Right cardiac atrium (tissue), 5 donors: ENCODE data around the gene TEX14. TPM values are rescaled to one million over a fixed set of nuclear protein-coding genes. Genes with fewer than 3 reads are reported as not detected.
A peak's percentile ranks its signal among the peaks of the same experiment; 100 is the strongest.
"Not testable (repeated sequence)": the region's sequence is repeated elsewhere in the genome, so short reads cannot be mapped to it uniquely, and the experiment has no call there.

Source experiments
- ATAC-seq, 2 donors: fragments of 200-7000 bp; cut with Tn5 transposase; one replicate each; pipeline versions ENCODE4 v1.8.0 to v1.9.1; 2020; ENCODE audit warnings: moderate library complexity in 2 of 2, mild to moderate bottlenecking in 1 of 2
- DNase-seq, 3 donors: peaks; one replicate each; pipeline ENCODE4 v3.0.0-alpha.2; 2020
- H3K27ac ChIP-seq: one replicate; pipeline ENCODE4 v1.5.1; 2013; ENCODE audit warnings: mild to moderate bottlenecking, low read length, control low read depth, moderate library complexity
- H3K27me3 ChIP-seq: one replicate; pipeline ENCODE4 v1.6.1; 2013; ENCODE audit not compliant: control insufficient read depth, insufficient read depth
- H3K4me1 ChIP-seq: one replicate; pipeline ENCODE4 v1.6.1; 2013; ENCODE audit warnings: low read length; ENCODE audit not compliant: control insufficient read depth, insufficient read depth
- H3K4me3 ChIP-seq: one replicate; pipeline ENCODE4 v1.5.1; 2013; ENCODE audit warnings: low read length, control low read depth
- H3K9me3 ChIP-seq: one replicate; pipeline ENCODE4 v1.6.1; 2013; ENCODE audit warnings: low read length; ENCODE audit not compliant: control insufficient read depth
- WGBS: extraction: QIAGEN DNeasy Blood & Tissue Kit; methylation state at CpG from one replicate; pipeline ENCODE4 v1.1.7; 2013; 5-methylcytosine and 5-hydroxymethylcytosine counted together
- intact Hi-C, 4 donors: fragments of 100-400 bp; cut with DNase I; formaldehyde crosslinking; loops; one replicate each; pipeline versions ENCODE4 v1.11.0 to v1.14.0; 2022 to 2023
- polyA plus RNA-seq: library from polyadenylated mRNA; stranded (reverse); fragments of 200-250 nt; gene quantifications from one replicate; pipeline ENCODE4 v1.2.3, GENCODE V29; 2013
- total RNA-seq, 4 donors: library from RNA; stranded (reverse); fragmentation: NEBNext Ultra II Directional; extraction: Animal tissue kit (Norgen Biotek cat#: 25700); gene quantifications; one replicate each; pipeline ENCODE4 v1.2.1, GENCODE V29; 2021
- donor health status: healthy with polysubstance abuse.
- donor health status: DM: no; HTN: yes; CAD: no.
- donor health status: DM: no; HTN: no; CAD: no.
- donor health status: DM: no; HTN: yes; CAD: no; lungs with severe emphysema.
- donor health status: DM: yes; HTN: yes; CAD: no.

Gene TEX14
- total and polyA plus RNA-seq, 5 donors, result 0.15 to 0.57 (median 0.24) TPM; not detected in 1

DNA sequence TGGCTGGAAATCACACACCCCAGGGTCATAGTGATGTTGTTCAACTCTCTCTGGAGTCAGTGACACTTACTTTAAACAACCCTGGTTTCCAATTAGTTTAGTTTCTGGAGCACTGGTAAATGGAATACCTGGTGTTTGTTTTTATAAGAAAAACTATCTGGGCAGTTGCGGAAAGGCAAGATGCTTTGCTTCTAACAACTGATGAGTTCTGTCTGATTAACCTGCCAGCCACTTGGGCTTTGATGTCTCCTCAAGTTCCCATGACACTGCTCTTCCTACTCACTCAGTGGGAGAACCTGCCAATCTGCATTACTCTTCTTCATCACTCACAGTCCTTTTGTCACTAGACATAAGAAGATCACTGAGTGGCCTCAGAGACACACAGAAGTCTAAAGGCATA, 98.7 kb downstream of the TEX14 start:
- H3K4me1 ChIP-seq, result no peaks in the 10 kb centered on the region
- DNase-seq (no peak), ATAC-seq (no peak)
- H3K27ac ChIP-seq, result no peak overlapping the region
- H3K9me3 ChIP-seq, result no peaks in the 10 kb centered on the region
- whole genome bisulfite sequencing, result 90% methylated on average over 1 of the region's 1 CpG
- intact Hi-C loops, result no loop called here
- no peak overlapping the region for H3K4me3 ChIP-seq
- H3K27me3 ChIP-seq, result no peaks in the 10 kb centered on the region

DNA sequence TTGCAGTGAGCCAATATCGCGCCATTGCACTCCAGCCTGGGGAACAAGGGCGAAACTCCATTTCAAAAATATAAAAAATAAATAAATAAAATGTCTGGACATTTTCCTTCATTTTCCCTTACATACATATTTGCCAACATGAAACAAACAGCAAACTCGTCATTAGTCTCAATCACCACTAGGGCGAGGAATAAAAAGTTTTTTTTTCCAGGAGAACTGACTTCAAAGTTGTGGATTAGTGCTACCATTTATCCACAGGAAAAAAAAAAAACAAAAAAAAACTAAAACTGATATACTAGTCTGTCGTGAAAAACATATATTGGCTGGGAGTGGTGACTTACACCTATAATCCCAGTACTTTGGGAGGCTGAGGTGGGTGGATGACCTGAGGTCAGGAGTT, 100.4 kb downstream of the TEX14 start:
- 85% methylated on average over 6 of the region's 6 CpGs for WGBS
- H3K27ac ChIP-seq, result no peak overlapping the region
- no peak overlapping the region for H3K4me3 ChIP-seq
- intact Hi-C loops, result no loop called here
- H3K9me3 ChIP-seq, result no peaks in the 10 kb centered on the region
- DNase-seq (no peak), ATAC-seq (no peak)
- H3K4me1 ChIP-seq, result no peaks in the 10 kb centered on the region
- H3K27me3 ChIP-seq, result no peaks in the 10 kb centered on the region

DNA sequence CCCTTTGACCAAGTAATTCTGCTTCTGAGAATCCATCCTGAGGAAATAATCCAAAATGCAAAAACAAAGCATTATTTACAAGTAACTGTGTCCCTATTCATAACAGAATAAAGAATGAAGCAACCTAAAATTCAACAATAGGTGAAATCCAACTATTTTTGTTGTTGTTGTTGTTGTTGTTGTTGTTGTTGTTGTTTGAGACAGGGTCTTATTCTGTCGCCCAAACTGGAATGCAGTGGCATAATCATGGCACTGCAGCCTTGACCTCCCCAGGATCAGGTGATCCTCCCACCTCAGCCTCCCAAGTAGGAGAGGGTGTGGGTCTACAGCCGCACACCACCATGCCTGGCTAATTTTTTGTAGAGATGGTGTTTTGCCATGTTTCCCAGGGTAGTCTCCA, 101.5 kb downstream of the TEX14 start:
- no peak for ATAC-seq
- WGBS, result 80% methylated on average over 2 of the region's 2 CpGs
- intact Hi-C loops, result no loop called here
- Histone ChIP-seq H3K9me3 (no peaks in the 10 kb centered on the region), H3K27ac (no peak overlapping the region), H3K27me3 (no peaks in the 10 kb centered on the region), H3K4me1 (no peaks in the 10 kb centered on the region), H3K4me3 (no peak overlapping the region)
- no peak for DNase-seq

DNA sequence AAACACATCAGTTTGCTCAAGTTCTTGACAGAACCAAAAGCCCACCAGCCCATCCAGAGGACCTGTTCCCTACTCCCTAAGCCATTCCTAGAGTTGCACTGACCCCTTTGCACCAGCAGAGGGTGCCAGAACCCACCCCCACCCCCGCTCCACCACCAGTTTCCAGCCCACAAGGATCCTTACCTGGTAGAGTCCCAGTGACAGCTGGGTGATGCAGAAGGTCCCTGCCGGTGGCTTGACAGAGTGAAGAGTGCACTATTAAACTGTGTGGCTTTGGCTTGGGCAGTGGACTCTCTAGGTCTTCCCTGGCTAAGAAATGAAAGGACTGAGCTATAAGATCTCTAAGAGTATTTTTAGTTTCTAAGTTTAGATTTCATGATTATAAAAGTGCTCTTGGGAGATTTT, 104.1 kb downstream of the TEX14 start:
- ATAC-seq (peak; percentile 63 to 81), DNase-seq (peak; percentile 31 to 74 (median 65))
- Histone ChIP-seq H3K4me3 (no peak overlapping the region), H3K9me3 (no peaks in the 10 kb centered on the region), H3K4me1 (no peaks in the 10 kb centered on the region), H3K27me3 (no peaks in the 10 kb centered on the region), H3K27ac (no peak overlapping the region)
- WGBS, result 8% methylated on average over 2 of the region's 2 CpGs
- intact Hi-C loops, result loop anchor here in 2 of 4 donors (5.0 kb wide), 3 partner anchors 65 to 420 kb away; no protein-coding TSS in a partner anchor

GRCh38 chr17:58586009-58586644, 105.7 kb downstream of the TEX14 start:
- H3K27me3 ChIP-seq, result no peaks in the 10 kb centered on the region
- H3K9me3 ChIP-seq, result no peaks in the 10 kb centered on the region
- WGBS, result 30% methylated on average over 1 of the region's 1 CpG
- intact Hi-C loops, result loop anchor here in 2 of 4 donors (5.0 kb wide), 3 partner anchors 64 to 421 kb away; no protein-coding TSS in a partner anchor
- DNase-seq (no peak), ATAC-seq (no peak)
- no peak overlapping the region for H3K27ac ChIP-seq
- H3K4me1 ChIP-seq, result no peaks in the 10 kb centered on the region
- H3K4me3 ChIP-seq, result no peak overlapping the region

DNA sequence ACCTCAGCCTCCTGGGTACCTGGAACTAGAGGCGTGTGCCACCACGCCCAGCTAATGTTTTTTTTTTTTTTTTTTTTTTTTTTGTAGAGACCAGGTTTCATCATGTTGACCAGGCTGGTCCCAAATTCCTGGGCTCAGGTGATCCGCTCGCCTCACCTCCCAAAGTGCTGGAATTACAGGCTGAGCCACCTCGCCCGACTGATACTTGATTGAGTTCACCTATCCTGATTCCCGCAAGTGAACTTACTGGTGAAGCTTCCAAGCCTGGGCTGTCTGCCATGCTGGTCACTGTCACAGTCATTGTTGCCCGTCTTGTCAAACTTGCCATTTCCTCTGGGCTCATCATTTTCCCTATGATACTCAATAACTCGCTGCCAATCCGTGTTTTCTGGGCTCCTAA, 106.3 kb downstream of the TEX14 start:
- WGBS, result 83% methylated on average over 10 of the region's 10 CpGs
- Histone ChIP-seq H3K4me3 (no peak overlapping the region), H3K9me3 (no peaks in the 10 kb centered on the region), H3K27me3 (no peaks in the 10 kb centered on the region), H3K27ac (no peak overlapping the region), H3K4me1 (no peaks in the 10 kb centered on the region)
- intact Hi-C loops, result loop anchor here in 2 of 4 donors (5.0 kb wide), 3 partner anchors 63 to 422 kb away; no protein-coding TSS in a partner anchor
- DNase-seq, result no peak
- ATAC-seq, result no peak

DNA sequence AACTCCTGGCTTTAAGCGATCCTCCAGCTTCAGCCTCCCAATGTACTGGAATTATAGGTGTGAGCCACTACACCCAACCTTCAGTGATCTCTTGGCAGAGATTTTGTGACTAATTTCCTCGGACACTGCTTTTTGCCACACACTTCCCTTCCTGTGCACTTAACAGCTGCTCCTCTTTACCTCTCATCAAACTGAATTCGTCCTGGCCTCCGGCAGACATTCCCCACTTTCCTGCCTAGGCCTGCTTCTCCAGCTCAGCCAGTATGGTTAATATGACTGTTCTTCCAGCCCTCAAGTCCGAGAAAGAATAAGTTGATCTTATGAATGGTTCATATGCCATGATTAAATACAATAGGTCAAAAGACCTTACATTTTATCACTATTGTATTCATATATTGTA, 108.4 kb downstream of the TEX14 start:
- H3K4me3 ChIP-seq, result no peak overlapping the region
- H3K27ac ChIP-seq, result no peak overlapping the region
- no peak for DNase-seq
- no peaks in the 10 kb centered on the region for H3K27me3 ChIP-seq
- intact Hi-C loops, result no loop called here
- no peak for ATAC-seq
- WGBS, result 75% methylated on average over 5 of the region's 5 CpGs
- H3K9me3 ChIP-seq, result no peaks in the 10 kb centered on the region
- no peaks in the 10 kb centered on the region for H3K4me1 ChIP-seq

GRCh38 chr17:58582718-58583117, 109.1 kb downstream of the TEX14 start:
- H3K4me3 ChIP-seq, DNase-seq, H3K9me3 ChIP-seq, H3K27ac ChIP-seq, ATAC-seq, H3K27me3 ChIP-seq, intact Hi-C loops, H3K4me1 ChIP-seq: not testable (repeated sequence)
- WGBS, result 94% methylated on average over 7 of the region's 7 CpGs

DNA sequence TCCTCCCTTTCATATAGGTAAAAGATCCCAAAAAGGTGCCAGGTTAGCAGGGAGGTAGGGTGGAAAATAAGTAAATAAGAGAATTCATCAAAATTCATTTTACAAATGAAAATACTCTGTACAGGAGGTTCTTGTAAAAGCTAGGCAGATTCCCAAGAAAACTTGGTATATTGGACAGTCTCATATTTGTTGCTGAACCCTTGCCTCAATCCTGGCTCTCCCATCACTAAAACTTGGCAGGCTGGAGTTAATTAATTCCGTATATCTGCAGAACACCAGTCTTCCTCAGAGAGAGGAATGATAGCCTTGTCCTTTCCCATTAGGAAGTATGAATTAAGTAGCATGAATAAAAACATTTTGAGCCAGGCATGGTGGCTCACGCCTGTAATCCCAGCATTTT, 111.2 kb downstream of the TEX14 start:
- no peaks in the 10 kb centered on the region for H3K27me3 ChIP-seq
- WGBS, result 62% methylated on average over 2 of the region's 2 CpGs
- intact Hi-C loops, result no loop called here

DNA sequence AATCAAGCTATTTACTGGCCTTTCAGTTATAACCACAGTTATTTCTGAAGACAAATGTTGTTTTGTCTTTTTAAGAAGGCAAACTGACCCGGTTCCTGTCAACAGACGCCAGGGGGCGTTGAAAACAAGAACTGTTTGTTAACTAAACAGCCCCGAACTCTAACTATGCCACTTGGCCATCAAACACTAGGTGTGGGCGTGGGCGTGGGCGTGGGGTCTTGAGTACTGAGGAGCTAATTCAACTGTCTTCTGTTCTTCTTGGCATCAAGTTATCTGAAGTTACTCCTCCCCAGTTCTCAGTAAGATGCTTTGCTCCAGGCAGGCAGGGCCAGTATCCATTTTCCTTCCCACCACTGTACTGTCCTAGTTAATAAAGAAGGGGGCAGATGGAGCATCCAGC, 114.1 kb downstream of the TEX14 start:
- intact Hi-C loops, result no loop called here
- ATAC-seq (no peak), DNase-seq (peak; percentile 58 to 82 (median 74))
- no peaks in the 10 kb centered on the region for H3K4me1 ChIP-seq
- no peak overlapping the region for H3K4me3 ChIP-seq
- no peaks in the 10 kb centered on the region for H3K27me3 ChIP-seq
- no peak overlapping the region for H3K27ac ChIP-seq
- WGBS, result 7% methylated on average over 7 of the region's 7 CpGs
- no peaks in the 10 kb centered on the region for H3K9me3 ChIP-seq

More for the DNA sequence above, 111.2 kb downstream of the TEX14 start:
- Histone ChIP-seq H3K4me3 (no peak overlapping the region), H3K4me1 (no peaks in the 10 kb centered on the region), H3K27ac (no peak overlapping the region), H3K9me3 (no peaks in the 10 kb centered on the region)
- ATAC-seq (no peak), DNase-seq (no peak)

- ATAC-seq (no peak), DNase-seq (no peak)
- no peak overlapping the region for H3K4me3 ChIP-seq
- WGBS, result 46% methylated on average over 3 of the region's 3 CpGs
- no peak overlapping the region for H3K27ac ChIP-seq
- intact Hi-C loops, result no loop called here
- H3K4me1 ChIP-seq, result no peaks in the 10 kb centered on the region
- H3K27me3 ChIP-seq, result no peaks in the 10 kb centered on the region
- H3K9me3 ChIP-seq, result no peaks in the 10 kb centered on the region
Measured at GRCh38 chr17:58576679-58577367, 115.0 kb downstream of the TEX14 start.
